ENCODE results near the gene FSHR.

DNA sequence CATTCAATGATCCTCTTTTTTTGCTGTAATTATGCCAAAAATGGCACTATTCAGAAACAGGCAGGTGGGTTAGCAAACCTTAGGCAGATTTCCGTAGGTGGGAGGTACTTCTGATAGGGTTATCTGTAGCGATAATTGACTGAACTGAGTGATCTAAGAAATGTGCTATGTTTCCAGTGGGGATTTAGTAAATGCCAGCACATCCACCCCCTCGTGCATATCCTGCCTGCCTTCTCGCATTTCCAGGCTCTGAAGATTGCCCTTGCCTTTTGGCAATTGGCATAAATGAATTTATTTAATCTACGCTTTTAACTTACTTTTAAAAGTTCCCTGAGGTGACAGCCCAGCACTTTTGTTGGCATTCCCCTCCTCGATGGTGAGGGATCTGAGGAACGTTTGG lies 576 bp upstream of the FSHR start:
- TF ChIP-seq EZH2 (IDR thresholded peaks at IDR 0.05) (no peak), POLR2AphosphoS5 (IDR thresholded peaks at IDR 0.05; ENCODE audit: borderline replicate concordance, low read depth, low read length) (no peak)

Measured in SK-N-MC (cell line).